Neural cell (in vitro differentiated cells): Measurements from ENCODE around the gene SMIM13. TPM values are rescaled to one million over a fixed set of nuclear protein-coding genes. Genes with fewer than 3 reads are reported as not detected.

Experiments used
- H2AFZ ChIP-seq: fragments of 200-600, 300-800 bp; sonication (generic), shearing (Covaris generic); 2 replicates; pipeline ENCODE4 v1.6.0; 2014; ENCODE audit warnings: low read depth, mild to moderate bottlenecking, antibody characterized with exemption, low read length, moderate library complexity
- H3F3A ChIP-seq: fragments of 200-600 bp; shearing (Covaris generic); 2 replicates; pipeline ENCODE4 v1.6.1; 2016; ENCODE audit warnings: mild to moderate bottlenecking, moderate library complexity, mixed read lengths, antibody characterized with exemption, low read length; ENCODE audit not compliant: insufficient read depth, poor library complexity, severe bottlenecking
- H3K27ac ChIP-seq: fragments of 200-600, 300-800 bp; sonication (generic), shearing (Covaris generic); 2 replicates; pipeline ENCODE4 v1.5.1; 2014; ENCODE audit warnings: mild to moderate bottlenecking, low read length, moderate library complexity
- H3K27me3 ChIP-seq: fragments of 300-800, 200-600 bp; sonication (generic), shearing (Covaris generic); 2 replicates; pipeline ENCODE4 v1.6.0; 2014; ENCODE audit warnings: mild to moderate bottlenecking, low read depth, low read length, moderate library complexity; ENCODE audit not compliant: insufficient read depth
- H3K36me3 ChIP-seq: fragments of 300-800, 200-600 bp; sonication (generic), shearing (Covaris generic); 2 replicates; pipeline ENCODE4 v1.5.1; 2014; ENCODE audit warnings: mild to moderate bottlenecking, antibody characterized with exemption, low read length, moderate library complexity; ENCODE audit not compliant: insufficient read depth
- H3K4me2 ChIP-seq: fragments of 300-800, 200-600 bp; sonication (generic), shearing (Covaris generic); 2 replicates; pipeline ENCODE4 v1.6.0; 2014; ENCODE audit warnings: mild to moderate bottlenecking, low read length
- H3K4me3 ChIP-seq: fragments of 300-800, 200-600 bp; sonication (generic), shearing (Covaris generic); 2 replicates; pipeline ENCODE4 v1.5.1; 2014; ENCODE audit warnings: mild to moderate bottlenecking, low read length, moderate library complexity
- H3K79me2 ChIP-seq: fragments of 200-600 bp; shearing (Covaris generic); replicated peaks from 2 replicates; pipeline ENCODE4 v1.6.0; 2014; ENCODE audit warnings: mild to moderate bottlenecking, low read length, moderate library complexity; ENCODE audit not compliant: insufficient read depth
- H3K9ac ChIP-seq: fragments of 300-800, 200-600 bp; sonication (generic), shearing (Covaris generic); 2 replicates; pipeline ENCODE4 v1.6.1; 2016; ENCODE audit warnings: mild to moderate bottlenecking, low read length, mixed read lengths
- H3K9me2 ChIP-seq: fragments of 200-600 bp; shearing (Covaris generic); 2 replicates; pipeline ENCODE4 v1.6.1; 2016; ENCODE audit warnings: mild to moderate bottlenecking, low read length, mixed read lengths; ENCODE audit not compliant: insufficient read depth
- H3K9me3 ChIP-seq: fragments of 200-600, 300-800 bp; sonication (generic), shearing (Covaris generic); 2 replicates; pipeline ENCODE4 v1.6.1; 2016; ENCODE audit warnings: mild to moderate bottlenecking, mixed run types, low read length, moderate library complexity, mixed read lengths
- H4K20me1 ChIP-seq: fragments of 200-600 bp; shearing (Covaris generic); 2 replicates; pipeline ENCODE4 v1.6.1; 2016; ENCODE audit warnings: mild to moderate bottlenecking, mixed run types; ENCODE audit not compliant: insufficient read depth
- CTCF ChIP-seq: fragments of 450-650 bp; IDR thresholded peaks from 2 replicates; pipeline ENCODE4 v1.5.1; 2014; ENCODE audit warnings: antibody characterized with exemption, mild to moderate bottlenecking, moderate library complexity; ENCODE audit not compliant: poor library complexity, severe bottlenecking
- EP300 ChIP-seq: fragments of 450-650 bp; conservative IDR thresholded peaks from 2 replicates; pipeline ENCODE4 v1.6.1; 2014; ENCODE audit warnings: antibody characterized with exemption, mild to moderate bottlenecking, moderate library complexity; ENCODE audit not compliant: poor library complexity, severe bottlenecking
- EZH2 ChIP-seq: fragments of 200-600, 300-800 bp; shearing (Covaris generic), sonication (generic); IDR thresholded peaks from 2 replicates; pipeline ENCODE4 v1.6.1; 2014; ENCODE audit warnings: antibody characterized with exemption, low read length, borderline replicate concordance, mild to moderate bottlenecking; ENCODE audit not compliant: insufficient read depth, poor library complexity, severe bottlenecking
- MXI1 ChIP-seq: fragments of 450-650 bp; conservative IDR thresholded peaks from 2 replicates; pipeline ENCODE4 v1.6.1; 2014; ENCODE audit warnings: antibody characterized with exemption, mild to moderate bottlenecking; ENCODE audit not compliant: poor library complexity, severe bottlenecking
- POLR2AphosphoS5 ChIP-seq: IDR thresholded peaks from 2 replicates; pipeline ENCODE4 v1.6.1; 2012
- RAD21 ChIP-seq: fragments of 450-650 bp; conservative IDR thresholded peaks from 2 replicates; pipeline ENCODE4 v1.6.1; 2014; ENCODE audit warnings: antibody characterized with exemption, mild to moderate bottlenecking, moderate library complexity
- REST ChIP-seq: IDR thresholded peaks from 2 replicates; pipeline ENCODE4 v1.6.1; 2012; ENCODE audit warnings: borderline replicate concordance
- SMC3 ChIP-seq: fragments of 450-650 bp; conservative IDR thresholded peaks from 2 replicates; pipeline ENCODE4 v1.6.1; 2014; ENCODE audit warnings: antibody characterized with exemption, mild to moderate bottlenecking, moderate library complexity; ENCODE audit not compliant: poor library complexity
- TAF1 ChIP-seq: IDR thresholded peaks from 2 replicates; pipeline ENCODE4 v1.6.1; 2012; ENCODE audit warnings: low read depth
- polyA plus RNA-seq: library from polyadenylated mRNA; depleted of rRNA; stranded (reverse); fragments of >200 nt; gene quantifications from 2 replicates; pipeline ENCODE4 v1.2.3, GENCODE V29; 2014

The SMIM13 gene
- polyA plus RNA-seq, 1 donor from 2014 or later: 51.0 TPM

GRCh38 chr6:11098004-11098403 is 4.4 kb downstream of the SMIM13 start:
- Histone ChIP-seq H3K36me3 (no peaks in the 10 kb centered on the region), H3F3A (peaks cover 7% of the 10 kb centered on the region), H3K9me2 (no peaks in the 10 kb centered on the region), H2AFZ (no peak overlapping the region), H3K27ac (no peak overlapping the region), H3K4me2 (no peak overlapping the region), H3K79me2 (peaks cover 46% of the 10 kb centered on the region), H3K9ac (no peak overlapping the region), H3K9me3 (peaks cover 7% of the 10 kb centered on the region), H4K20me1 (no peaks in the 10 kb centered on the region), H3K27me3 (no peaks in the 10 kb centered on the region), H3K4me3 (no peak overlapping the region)
- TF ChIP-seq MXI1: no peak
- no peak for TF ChIP-seq EP300
- no peak for TF ChIP-seq EZH2
- no peak for TF ChIP-seq TAF1
- no peak for TF ChIP-seq POLR2AphosphoS5
- no peak for TF ChIP-seq REST
- TF ChIP-seq CTCF: no peak

GRCh38 chr6:11101417-11101816 is 7.8 kb downstream of the SMIM13 start:
- TF ChIP-seq TAF1 (no peak), MXI1 (no peak), SMC3 (no peak)
- H3K9ac ChIP-seq: no peak overlapping the region
- H3K27ac ChIP-seq: no peak overlapping the region
- no peaks in the 10 kb centered on the region for H4K20me1 ChIP-seq
- no peaks in the 10 kb centered on the region for H3F3A ChIP-seq
- H3K36me3 ChIP-seq: no peaks in the 10 kb centered on the region
- no peaks in the 10 kb centered on the region for H3K27me3 ChIP-seq
- H3K79me2 ChIP-seq: peaks cover 44% of the 10 kb centered on the region
- H3K4me3 ChIP-seq: no peak overlapping the region
- peaks cover 9% of the 10 kb centered on the region for H3K9me3 ChIP-seq
- H3K4me2 ChIP-seq: no peak overlapping the region
- H3K9me2 ChIP-seq: no peaks in the 10 kb centered on the region
- H2AFZ ChIP-seq: no peak overlapping the region

GRCh38 chr6:11103065-11103464 is 9.4 kb downstream of the SMIM13 start:
- H4K20me1 ChIP-seq: no peaks in the 10 kb centered on the region
- H3F3A ChIP-seq: no peaks in the 10 kb centered on the region
- H3K79me2 ChIP-seq: peaks cover 39% of the 10 kb centered on the region
- no peak overlapping the region for H2AFZ ChIP-seq
- no peak overlapping the region for H3K4me2 ChIP-seq
- no peak overlapping the region for H3K4me3 ChIP-seq
- TF ChIP-seq CTCF (no peak), EZH2 (no peak), SMC3 (no peak), TAF1 (no peak), POLR2AphosphoS5 (no peak), RAD21 (no peak), EP300 (no peak), MXI1 (no peak)
- no peaks in the 10 kb centered on the region for H3K27me3 ChIP-seq
- no peak overlapping the region for H3K27ac ChIP-seq
- H3K9me2 ChIP-seq: no peaks in the 10 kb centered on the region
- H3K9ac ChIP-seq: no peak overlapping the region
- H3K36me3 ChIP-seq: no peaks in the 10 kb centered on the region
- H3K9me3 ChIP-seq: peaks cover 9% of the 10 kb centered on the region
